Mesenchymal stem cell (in vitro differentiated cells and primary cell): ENCODE data around the gene SSH2.

ENCODE experiments used
- DNase-seq: peaks from one replicate; pipeline ENCODE4 v3.0.0-alpha.2; 2013
- H2AFZ ChIP-seq: one replicate; pipeline ENCODE4 v1.6.1; 2013; ENCODE audit warnings: low read depth, mild to moderate bottlenecking, control low read depth, inconsistent platforms, low read length, moderate library complexity
- H2AK5ac ChIP-seq: 2 replicates; pipeline ENCODE4 v1.6.1; 2013; ENCODE audit warnings: low read length, moderate library complexity, mild to moderate bottlenecking, inconsistent platforms; ENCODE audit not compliant: severe bottlenecking
- H2BK120ac ChIP-seq: one replicate; pipeline ENCODE4 v1.6.1; 2013; ENCODE audit warnings: low read depth, mild to moderate bottlenecking, inconsistent platforms, low read length, moderate library complexity
- H2BK12ac ChIP-seq, 2 experiments: one replicate each; pipeline ENCODE4 v1.6.1; 2013; ENCODE audit warnings: inconsistent platforms in 2 of 2, low read length in 2 of 2, mild to moderate bottlenecking in 2 of 2, moderate library complexity in 2 of 2, control low read depth in 1 of 2
- H2BK15ac ChIP-seq: one replicate; pipeline ENCODE4 v1.6.1; 2013; ENCODE audit warnings: mild to moderate bottlenecking, low read depth, inconsistent platforms; ENCODE audit not compliant: poor library complexity, severe bottlenecking
- H2BK5ac ChIP-seq: 2 replicates; pipeline ENCODE4 v1.6.1; 2013; ENCODE audit warnings: low read depth, mild to moderate bottlenecking, low read length, control low read depth, inconsistent platforms; ENCODE audit not compliant: poor library complexity, severe bottlenecking
- H3K14ac ChIP-seq, 2 experiments: one replicate each; pipeline ENCODE4 v1.6.1; 2013; ENCODE audit warnings: inconsistent platforms in 2 of 2, low read length in 2 of 2, control low read depth in 1 of 2, mild to moderate bottlenecking in 1 of 2, moderate library complexity in 1 of 2
- H3K18ac ChIP-seq, 2 experiments: one replicate each; pipeline ENCODE4 v1.6.1; 2013; ENCODE audit warnings: inconsistent platforms in 2 of 2, low read length in 2 of 2, control low read depth in 1 of 2, low read depth in 1 of 2, mild to moderate bottlenecking in 1 of 2
- H3K23ac ChIP-seq, 2 experiments: one replicate each; pipeline ENCODE4 v1.6.1; 2013; ENCODE audit warnings: inconsistent platforms in 2 of 2, low read length in 2 of 2, mild to moderate bottlenecking in 2 of 2, moderate library complexity in 2 of 2, control low read depth in 1 of 2
- H3K27ac ChIP-seq: 2 replicates; pipeline ENCODE4 v1.5.1; 2013; ENCODE audit warnings: mild to moderate bottlenecking, moderate library complexity, low read length, control low read depth, inconsistent platforms; ENCODE audit not compliant: poor library complexity, severe bottlenecking
- H3K27me3 ChIP-seq, 2 experiments: 2 replicates each; pipeline versions ENCODE4 v1.6.1 to v1.7.0; 2013; ENCODE audit warnings: low read length in 2 of 2, mild to moderate bottlenecking in 2 of 2, moderate library complexity in 2 of 2, control low read depth in 1 of 2, inconsistent platforms in 1 of 2; ENCODE audit not compliant: control insufficient read depth in 1 of 2, insufficient read depth in 1 of 2
- H3K36me3 ChIP-seq, 2 experiments: 2 replicates each; pipeline versions ENCODE4 v1.6.1 to v1.7.0; 2013; ENCODE audit warnings: low read length in 2 of 2, control low read depth in 1 of 2, inconsistent platforms in 1 of 2, low read depth in 1 of 2, mild to moderate bottlenecking in 1 of 2; ENCODE audit not compliant: insufficient read depth in 2 of 2, control insufficient read depth in 1 of 2
- H3K4ac ChIP-seq, 2 experiments: one replicate each; pipeline ENCODE4 v1.6.1; 2013; ENCODE audit warnings: inconsistent platforms in 2 of 2, low read length in 2 of 2, mild to moderate bottlenecking in 2 of 2, moderate library complexity in 2 of 2, control low read depth in 1 of 2, low read depth in 1 of 2
- H3K4me1 ChIP-seq: 2 replicates; pipeline ENCODE4 v1.6.1; 2013; ENCODE audit warnings: low read depth, low read length, control low read depth; ENCODE audit not compliant: control insufficient read depth, insufficient read depth
- H3K4me2 ChIP-seq: 2 replicates; pipeline ENCODE4 v1.6.1; 2013; ENCODE audit warnings: low read length, mild to moderate bottlenecking, inconsistent platforms; ENCODE audit not compliant: poor library complexity, severe bottlenecking
- H3K4me3 ChIP-seq, 2 experiments: 2 replicates each; pipeline versions ENCODE4 v1.5.1 to v1.7.0; 2013; ENCODE audit warnings: low read length in 2 of 2, mild to moderate bottlenecking in 2 of 2, control low read depth in 1 of 2, low read depth in 1 of 2; ENCODE audit not compliant: insufficient read depth in 1 of 2
- H3K79me1 ChIP-seq: replicated peaks from 2 replicates; pipeline ENCODE4 v1.6.1; 2013; ENCODE audit warnings: mild to moderate bottlenecking, control low read depth, low read length, inconsistent platforms; ENCODE audit not compliant: poor library complexity, severe bottlenecking
- H3K9ac ChIP-seq: 2 replicates; pipeline ENCODE4 v1.7.0; 2013; ENCODE audit warnings: mild to moderate bottlenecking, low read length, moderate library complexity
- H3K9me3 ChIP-seq: 2 replicates; pipeline ENCODE4 v1.7.0; 2013; ENCODE audit warnings: mild to moderate bottlenecking, low read length; ENCODE audit not compliant: control insufficient read depth
- H4K8ac ChIP-seq: one replicate; pipeline ENCODE4 v1.6.1; 2013; ENCODE audit warnings: inconsistent platforms, mild to moderate bottlenecking, low read length, moderate library complexity
- H4K91ac ChIP-seq: one replicate; pipeline ENCODE4 v1.6.1; 2013; ENCODE audit warnings: mild to moderate bottlenecking, low read length, inconsistent platforms
- WGBS: methylation state at CpG from one replicate; pipeline ENCODE4 v1.1.7; 2013; ENCODE audit warnings: mixed read lengths; 5-methylcytosine and 5-hydroxymethylcytosine counted together

The SSH2 gene

DNA sequence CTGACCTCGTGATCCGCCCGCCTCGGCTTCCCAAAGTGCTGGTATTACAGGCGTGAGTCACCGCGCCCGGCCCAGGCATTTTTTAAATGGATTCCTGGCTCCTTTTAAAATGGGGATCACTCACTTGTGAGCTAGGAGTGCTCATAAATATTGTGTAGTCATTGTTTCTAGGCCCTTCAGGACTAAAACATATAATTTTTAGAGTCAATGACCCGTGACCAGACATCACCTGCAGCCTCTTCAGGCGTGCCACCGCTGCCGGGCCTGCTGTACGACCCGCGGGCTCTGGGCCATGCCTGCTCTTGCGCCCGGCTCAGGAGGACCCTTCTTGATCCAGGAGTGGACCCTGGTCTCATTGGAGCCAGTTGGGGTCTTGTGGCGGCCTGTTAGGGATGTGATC lies 42.2 kb upstream of the SSH2 start:
- Histone ChIP-seq H3K4ac (no peak overlapping the region), H3K4me2 (no peak overlapping the region), H3K27ac (no peak overlapping the region), H2AK5ac (no peak overlapping the region), H4K8ac (no peak overlapping the region), H3K27me3 (no peaks in the 10 kb centered on the region), H2BK12ac (no peak overlapping the region), H3K4me1 (no peaks in the 10 kb centered on the region), H3K23ac (no peak overlapping the region), H2BK120ac (no peak overlapping the region), H3K4me3 (no peak overlapping the region), H4K91ac (no peak overlapping the region), H3K9ac (no peak overlapping the region), H3K18ac (no peak overlapping the region), H3K9me3 (no peaks in the 10 kb centered on the region), H3K36me3 (no peaks in the 10 kb centered on the region), H3K79me1 (no peaks in the 10 kb centered on the region), H2BK5ac (no peak overlapping the region), H2BK15ac (no peak overlapping the region), H3K14ac (no peak overlapping the region), H2AFZ (no peak overlapping the region)
- 97% methylated on average over 15 of the region's 18 CpGs for WGBS
- no peak for DNase-seq

GRCh38 chr17:29968271-29968670 lies 38.2 kb upstream of the SSH2 start:
- Histone ChIP-seq H3K79me1 (no peaks in the 10 kb centered on the region), H3K36me3 (no peaks in the 10 kb centered on the region), H2BK120ac (no peak overlapping the region), H4K91ac (no peak overlapping the region), H3K4me2 (no peak overlapping the region), H2BK12ac (no peak overlapping the region), H3K4me1 (no peaks in the 10 kb centered on the region), H3K18ac (no peak overlapping the region), H2AK5ac (no peak overlapping the region), H4K8ac (no peak overlapping the region), H3K23ac (no peak overlapping the region), H3K9me3 (peaks cover 7% of the 10 kb centered on the region), H3K14ac (no peak overlapping the region), H2BK5ac (no peak overlapping the region), H2AFZ (no peak overlapping the region), H2BK15ac (no peak overlapping the region), H3K27ac (no peak overlapping the region), H3K4me3 (no peak overlapping the region), H3K4ac (no peak overlapping the region), H3K27me3 (no peaks in the 10 kb centered on the region), H3K9ac (no peak overlapping the region)
- 86% methylated on average over 3 of the region's 5 CpGs for WGBS
- no peak for DNase-seq

DNA sequence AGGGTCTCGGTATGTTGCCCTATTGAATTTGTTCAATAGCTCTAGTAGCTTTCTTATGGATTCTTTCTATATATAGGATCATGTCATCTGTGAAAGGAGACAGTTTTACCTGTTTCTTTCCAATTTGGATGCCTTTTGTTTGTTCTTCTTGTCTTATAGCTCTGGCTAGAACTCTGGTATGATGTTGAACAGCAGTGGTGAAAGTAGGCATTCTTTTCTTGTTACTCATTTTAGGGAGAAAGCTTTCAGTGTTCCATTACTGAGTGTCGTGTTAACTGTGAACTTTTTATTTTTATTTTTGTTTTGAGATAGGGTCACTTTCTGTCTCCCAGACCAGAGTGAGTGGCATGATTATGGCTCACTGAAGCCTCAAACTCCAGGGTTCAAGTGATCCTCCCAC lies 32.6 kb upstream of the SSH2 start:
- Histone ChIP-seq H3K79me1 (no peaks in the 10 kb centered on the region), H4K8ac (no peak overlapping the region), H3K36me3 (no peaks in the 10 kb centered on the region), H2BK120ac (no peak overlapping the region), H3K4me1 (no peaks in the 10 kb centered on the region), H2AFZ (no peak overlapping the region), H2AK5ac (no peak overlapping the region), H3K18ac (no peak overlapping the region), H3K9ac (no peak overlapping the region), H3K27ac (no peak overlapping the region), H2BK15ac (no peak overlapping the region), H3K4ac (no peak overlapping the region), H2BK12ac (no peak overlapping the region), H4K91ac (no peak overlapping the region), H3K9me3 (peaks cover 13% of the 10 kb centered on the region), H3K14ac (no peak overlapping the region), H3K4me2 (no peak overlapping the region), H3K27me3 (no peaks in the 10 kb centered on the region), H3K23ac (no peak overlapping the region), H3K4me3 (no peak overlapping the region), H2BK5ac (no peak overlapping the region)
- DNase-seq, result no peak
- WGBS, result 88% methylated on average over 1 of the region's 2 CpGs

- 77% methylated on average over 2 of the region's 4 CpGs for WGBS
Observed at GRCh38 chr17:29959658-29960337, 29.8 kb upstream of the SSH2 start.

More at GRCh38 chr17:29959658-29960337, 29.8 kb upstream of the SSH2 start:
- no peak overlapping the region for H4K91ac ChIP-seq
- no peak overlapping the region for H3K4me2 ChIP-seq
- no peaks in the 10 kb centered on the region for H3K36me3 ChIP-seq
- no peak overlapping the region for H2AK5ac ChIP-seq
- H4K8ac ChIP-seq, result no peak overlapping the region
- H3K27ac ChIP-seq, result no peak overlapping the region
- no peaks in the 10 kb centered on the region for H3K79me1 ChIP-seq
- H2BK12ac ChIP-seq, result no peak overlapping the region
- no peak overlapping the region for H3K4ac ChIP-seq
- H3K4me1 ChIP-seq, result no peaks in the 10 kb centered on the region
- no peak overlapping the region for H3K9ac ChIP-seq
- H2BK5ac ChIP-seq, result no peak overlapping the region
- no peak overlapping the region for H2BK15ac ChIP-seq
- H3K14ac ChIP-seq, result no peak overlapping the region
- peaks cover 13% of the 10 kb centered on the region for H3K9me3 ChIP-seq
- no peak overlapping the region for H2AFZ ChIP-seq
- H3K18ac ChIP-seq, result no peak overlapping the region
- no peaks in the 10 kb centered on the region for H3K27me3 ChIP-seq
- no peak overlapping the region for H3K23ac ChIP-seq
- DNase-seq, result no peak
- H3K4me3 ChIP-seq, result no peak overlapping the region
- no peak overlapping the region for H2BK120ac ChIP-seq
